Liver (tissue), 9 donors: ENCODE data around the gene TAF15. TPM values are rescaled to one million over a fixed set of nuclear protein-coding genes. Genes with fewer than 3 reads are reported as not detected.

Experiments
- DNase-seq: peaks from one replicate; pipeline ENCODE4 v3.0.0-alpha.2; 2017; ENCODE audit warnings: low spot score
- H3K27ac ChIP-seq, 2 donors: one replicate each; pipeline ENCODE4 v1.7.0; 2013; ENCODE audit warnings: inconsistent platforms in 2 of 2, low read length in 2 of 2, control low read depth in 1 of 2, low read depth in 1 of 2, mild to moderate bottlenecking in 1 of 2
- H3K27me3 ChIP-seq, 4 donors: one replicate each; pipeline versions ENCODE4 v1.6.1 to v1.7.0; 2013; ENCODE audit warnings: low read length in 3 of 4, inconsistent platforms in 1 of 4, mild to moderate bottlenecking in 1 of 4, moderate library complexity in 1 of 4; ENCODE audit not compliant: control insufficient read depth in 4 of 4, insufficient read depth in 4 of 4
- H3K36me3 ChIP-seq, 4 donors: one replicate each; pipeline versions ENCODE4 v1.6.1 to v1.7.0; 2013; ENCODE audit warnings: low read length in 3 of 4, mild to moderate bottlenecking in 3 of 4, low read depth in 1 of 4, moderate library complexity in 1 of 4; ENCODE audit not compliant: control insufficient read depth in 4 of 4, insufficient read depth in 3 of 4
- H3K4me1 ChIP-seq, 4 donors: one replicate each; pipeline versions ENCODE4 v1.6.1 to v1.7.0; 2013; ENCODE audit warnings: low read length in 3 of 4, mild to moderate bottlenecking in 3 of 4, moderate library complexity in 1 of 4; ENCODE audit not compliant: control insufficient read depth in 4 of 4, insufficient read depth in 4 of 4
- H3K4me3 ChIP-seq, 3 donors: one replicate each; pipeline versions ENCODE4 v1.6.1 to v1.7.0; 2013; ENCODE audit warnings: low read length in 3 of 3, control low read depth in 1 of 3, low read depth in 1 of 3, mild to moderate bottlenecking in 1 of 3
- H3K9ac ChIP-seq, 2 donors: one replicate each; pipeline ENCODE4 v1.7.0; 2013; ENCODE audit warnings: low read length in 2 of 2, mild to moderate bottlenecking in 2 of 2, moderate library complexity in 2 of 2, control low read depth in 1 of 2, low read depth in 1 of 2
- H3K9me3 ChIP-seq, 4 donors: one replicate each; pipeline versions ENCODE4 v1.6.1 to v1.7.0; 2013; ENCODE audit warnings: low read length in 3 of 4; ENCODE audit not compliant: control insufficient read depth in 4 of 4
- EGR1 ChIP-seq, 2 donors: IDR thresholded peaks; 2 replicates each; pipeline ENCODE4 v1.6.1; 2016 to 2018; ENCODE audit warnings: antibody characterized with exemption in 2 of 2, low read depth in 2 of 2
- FOXA1 ChIP-seq: IDR thresholded peaks from 2 replicates; pipeline ENCODE4 v1.6.1; 2016; ENCODE audit warnings: antibody characterized with exemption
- FOXA2 ChIP-seq: IDR thresholded peaks from 2 replicates; pipeline ENCODE4 v1.6.1; 2016; ENCODE audit warnings: antibody characterized with exemption
- GABPA ChIP-seq, 2 donors: IDR thresholded peaks in 1 of 2; conservative IDR thresholded peaks in 1 of 2; 2 replicates each; pipeline ENCODE4 v1.6.1; 2016; ENCODE audit warnings: antibody characterized with exemption in 2 of 2, mild to moderate bottlenecking in 1 of 2, moderate library complexity in 1 of 2
- HNF4A ChIP-seq, 2 donors: conservative IDR thresholded peaks; 2 replicates each; pipeline ENCODE4 v1.6.1; 2016; ENCODE audit warnings: antibody characterized with exemption in 2 of 2, mild to moderate bottlenecking in 2 of 2
- HNF4G ChIP-seq: IDR thresholded peaks from 2 replicates; pipeline ENCODE4 v1.6.1; 2016; ENCODE audit warnings: antibody characterized with exemption
- JUND ChIP-seq, 2 donors: IDR thresholded peaks; 2 replicates each; pipeline ENCODE4 v1.6.1; 2016; ENCODE audit warnings: antibody characterized with exemption in 2 of 2
- NR2F2 ChIP-seq: IDR thresholded peaks from 2 replicates; pipeline ENCODE4 v1.6.1; 2016; ENCODE audit warnings: antibody characterized with exemption
- RAD21 ChIP-seq, 2 donors: IDR thresholded peaks; 2 replicates each; pipeline ENCODE4 v1.6.1; 2016; ENCODE audit warnings: antibody characterized with exemption in 2 of 2, mild to moderate bottlenecking in 2 of 2
- RXRA ChIP-seq, 2 donors: IDR thresholded peaks; 2 replicates each; pipeline ENCODE4 v1.6.1; 2017 to 2018; ENCODE audit warnings: antibody characterized with exemption in 2 of 2, mild to moderate bottlenecking in 1 of 2
- TAF1 ChIP-seq: conservative IDR thresholded peaks from 2 replicates; pipeline ENCODE4 v1.6.1; 2016; ENCODE audit warnings: antibody characterized with exemption, mild to moderate bottlenecking
- WGBS: extraction: QIAGEN DNeasy Blood & Tissue Kit; methylation state at CpG from one replicate; pipeline ENCODE4 v1.1.7; 2013; 5-methylcytosine and 5-hydroxymethylcytosine counted together
- polyA plus RNA-seq, 2 donors: library from polyadenylated mRNA; stranded (reverse) in 1 of 2; unstranded in 1 of 2; fragments of 200-250 nt in 1 of 2; fragments of >200 nt in 1 of 2; fragmentation: Nextera tagmentation in 1 of 2; extraction: Ambion mirVana in 1 of 2; gene quantifications; one replicate each; pipeline versions ENCODE4 v1.2.1 to v1.2.3, GENCODE V29; 2013 to 2015
- total RNA-seq, 2 donors: library from RNA; depleted of rRNA; stranded (reverse); fragments of >200 nt; gene quantifications; one replicate each; pipeline ENCODE4 v1.2.3, GENCODE V29; 2014
- TF ChIP-seq, protein P1 (sequence below): IDR thresholded peaks from 2 replicates; pipeline ENCODE4 v1.6.1; 2016; ENCODE audit warnings: antibody characterized with exemption
- TF ChIP-seq, protein P2 (sequence below): fragments of 150-350 bp; IDR thresholded peaks from 2 replicates; pipeline ENCODE4 v1.5.1; 2017; ENCODE audit warnings: improper control_type of control experiment, low read depth, low read length; ENCODE audit not compliant: missing input control
- TF ChIP-seq, protein P3 (sequence below): IDR thresholded peaks from 2 replicates; pipeline ENCODE4 v1.6.1; 2016; ENCODE audit warnings: antibody characterized with exemption, mild to moderate bottlenecking
- donor health status: healthy.
- donor health status: healthy.
- donor health status: healthy.
- donor health status: healthy.
- donor health status: healthy.

The TAF15 gene
- total and polyA plus RNA-seq, 4 donors, result 13.5 to 75.0 (median 67.6) TPM

DNA sequence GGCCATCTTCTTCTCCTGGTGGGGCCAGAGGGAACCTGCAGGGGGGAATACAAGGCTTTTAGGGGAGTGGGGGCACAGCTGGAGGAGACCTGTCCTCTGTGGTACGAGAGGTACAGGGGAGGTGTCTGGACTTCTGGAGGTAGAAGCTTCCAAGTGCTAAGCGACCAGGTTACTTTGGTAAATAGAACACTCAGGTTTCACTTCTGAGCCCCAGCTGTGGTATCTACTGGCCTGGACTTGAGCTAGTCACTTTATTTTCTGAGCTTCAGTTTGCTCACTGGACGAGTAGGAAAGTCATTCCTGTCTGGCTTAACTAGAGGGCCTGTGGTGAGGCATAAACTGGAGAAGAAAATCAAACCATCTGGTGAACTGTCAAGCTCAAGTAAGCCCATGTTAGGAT, 59.5 kb downstream of the TAF15 start, which contains the start of gene HEATR9:
HEATR9 (minus strand) TSS at position 155 of the 400 bp plus-strand sequence; CDS start at position 6, 149 bp downstream.
- DNase-seq, result no peak
- Histone ChIP-seq H3K36me3 (no peaks in the 10 kb centered on the region), H3K27ac (no peak within 1 kb of the TSS), H3K9me3 (no peaks in the 10 kb centered on the region), H3K27me3 (no peaks in the 10 kb centered on the region), H3K4me1 (no peaks in the 10 kb centered on the region), H3K4me3 (no peak within 1 kb of the TSS), H3K9ac (no peak within 1 kb of the TSS)
- 98% methylated on average over 3 of the region's 3 CpGs for WGBS
- TF ChIP-seq NR2F2, result no peak

DNA sequence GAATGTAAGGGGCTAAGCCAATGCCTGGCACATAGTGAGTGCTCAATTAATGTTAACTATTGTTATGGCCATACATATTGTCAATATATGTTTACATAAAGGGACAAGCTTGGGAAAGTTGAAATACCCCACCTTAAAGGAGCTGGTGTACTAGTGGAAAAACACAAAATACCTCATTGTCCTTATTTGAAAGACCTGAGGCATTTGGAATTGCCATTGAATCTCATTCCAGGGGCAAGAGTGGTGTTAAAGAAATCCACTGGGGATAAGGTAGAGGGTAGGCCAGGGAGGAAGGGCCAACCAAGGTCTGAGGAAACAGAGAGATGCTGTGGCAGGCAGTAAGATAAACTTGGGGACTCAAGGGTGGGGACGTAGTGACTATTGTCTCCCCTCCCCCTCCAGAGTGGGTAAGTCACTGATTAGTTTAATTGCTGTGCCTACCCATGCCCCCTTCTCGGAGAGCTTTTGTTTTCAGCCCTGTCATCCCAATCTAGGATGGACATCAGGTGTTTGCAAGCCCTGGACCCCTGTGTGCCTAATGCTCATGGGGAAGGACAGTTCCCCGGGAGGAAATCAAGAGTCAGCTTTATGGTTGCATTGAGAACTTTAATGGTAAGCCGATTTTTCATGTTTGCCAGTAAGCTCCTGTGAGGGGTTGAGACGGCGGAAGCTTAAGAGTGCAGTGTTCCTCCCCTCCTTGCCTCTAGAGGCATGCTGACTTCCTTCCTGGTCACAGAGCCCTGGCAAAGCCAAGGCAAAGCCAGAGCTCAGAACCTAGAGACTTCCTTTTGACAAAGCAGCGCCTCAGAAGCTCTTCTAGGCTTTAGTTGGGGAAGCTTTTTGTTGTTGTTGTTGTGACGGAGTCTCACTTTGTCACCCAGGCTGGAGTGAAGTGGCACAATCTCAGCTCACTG, 61.9 kb downstream of the TAF15 start:
- H3K9ac ChIP-seq, result no peak overlapping the region
- TF ChIP-seq NR2F2 (peak; percentile 32), FOXA1 (no peak), RXRA (IDR thresholded peaks at IDR 0.05) (no peak), HNF4A (conservative IDR thresholded peaks at IDR 0.05) (no peak)
- TF ChIP-seq, protein P1, sequence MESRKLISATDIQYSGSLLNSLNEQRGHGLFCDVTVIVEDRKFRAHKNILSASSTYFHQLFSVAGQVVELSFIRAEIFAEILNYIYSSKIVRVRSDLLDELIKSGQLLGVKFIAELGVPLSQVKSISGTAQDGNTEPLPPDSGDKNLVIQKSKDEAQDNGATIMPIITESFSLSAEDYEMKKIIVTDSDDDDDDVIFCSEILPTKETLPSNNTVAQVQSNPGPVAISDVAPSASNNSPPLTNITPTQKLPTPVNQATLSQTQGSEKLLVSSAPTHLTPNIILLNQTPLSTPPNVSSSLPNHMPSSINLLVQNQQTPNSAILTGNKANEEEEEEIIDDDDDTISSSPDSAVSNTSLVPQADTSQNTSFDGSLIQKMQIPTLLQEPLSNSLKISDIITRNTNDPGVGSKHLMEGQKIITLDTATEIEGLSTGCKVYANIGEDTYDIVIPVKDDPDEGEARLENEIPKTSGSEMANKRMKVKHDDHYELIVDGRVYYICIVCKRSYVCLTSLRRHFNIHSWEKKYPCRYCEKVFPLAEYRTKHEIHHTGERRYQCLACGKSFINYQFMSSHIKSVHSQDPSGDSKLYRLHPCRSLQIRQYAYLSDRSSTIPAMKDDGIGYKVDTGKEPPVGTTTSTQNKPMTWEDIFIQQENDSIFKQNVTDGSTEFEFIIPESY, result no peak
- WGBS, result 75% methylated on average over 8 of the region's 8 CpGs
- no peak for DNase-seq
- H3K27ac ChIP-seq, result no peak overlapping the region
- no peaks in the 10 kb centered on the region for H3K27me3 ChIP-seq
- H3K4me1 ChIP-seq, result no peaks in the 10 kb centered on the region
- no peak overlapping the region for H3K4me3 ChIP-seq
- no peaks in the 10 kb centered on the region for H3K9me3 ChIP-seq
- H3K36me3 ChIP-seq, result no peaks in the 10 kb centered on the region

DNA sequence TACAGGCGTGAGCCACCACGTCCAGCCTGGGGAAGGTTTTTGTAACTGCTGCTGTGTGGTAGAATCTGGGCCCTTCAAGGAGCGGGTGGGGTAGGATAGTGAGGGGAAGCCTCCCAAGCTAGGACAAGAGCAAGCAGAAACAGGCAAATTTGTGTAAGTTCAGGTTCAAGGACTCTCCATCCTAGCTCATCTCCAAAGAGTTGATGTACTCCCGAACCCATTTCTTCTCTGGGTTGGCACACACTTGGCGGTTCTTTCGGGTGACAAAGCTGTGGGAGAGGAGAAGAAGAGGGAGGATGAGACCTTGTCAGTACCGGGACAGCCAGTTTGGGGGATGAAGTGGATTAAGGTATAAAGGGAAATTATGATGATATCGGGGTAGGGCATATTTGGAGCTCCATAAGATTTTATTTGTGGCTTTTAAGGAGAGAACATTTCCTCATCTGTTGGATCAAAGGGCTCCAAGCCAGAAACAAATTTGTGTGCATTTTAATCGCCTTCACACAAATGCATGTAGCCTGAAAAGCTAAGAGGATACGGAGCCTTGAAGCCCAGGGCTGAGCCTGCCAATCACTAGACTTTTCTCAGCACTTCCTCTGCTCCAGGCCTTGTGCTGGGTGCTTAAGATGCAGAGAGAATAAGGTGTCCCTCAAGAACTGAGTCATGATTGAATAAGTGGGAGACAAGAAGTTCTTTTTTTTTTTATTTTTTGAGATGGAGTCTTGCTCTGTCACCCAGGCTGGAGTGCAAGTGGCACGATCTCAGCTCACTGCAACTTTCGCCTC, 63.1 kb downstream of the TAF15 start:
- Histone ChIP-seq H3K27ac (no peak overlapping the region), H3K9ac (no peak overlapping the region), H3K9me3 (no peaks in the 10 kb centered on the region), H3K4me1 (no peaks in the 10 kb centered on the region), H3K4me3 (no peak overlapping the region), H3K27me3 (no peaks in the 10 kb centered on the region), H3K36me3 (no peaks in the 10 kb centered on the region)
- 96% methylated on average over 12 of the region's 12 CpGs for WGBS
- TF ChIP-seq RAD21 (IDR thresholded peaks at IDR 0.05), result no peak
- TF ChIP-seq JUND (IDR thresholded peaks at IDR 0.05), result no peak
- no peak for TF ChIP-seq RXRA (IDR thresholded peaks at IDR 0.05)
- TF ChIP-seq GABPA (IDR thresholded peaks at IDR 0.05 in 1 of 2, conservative IDR thresholded peaks at IDR 0.05 in 1 of 2), result no peak
- no peak for TF ChIP-seq HNF4G
- TF ChIP-seq FOXA2, result no peak
- TF ChIP-seq EGR1 (IDR thresholded peaks at IDR 0.05; ENCODE audit: low read depth in 2 of 2), result no peak
- TF ChIP-seq, protein P2, sequence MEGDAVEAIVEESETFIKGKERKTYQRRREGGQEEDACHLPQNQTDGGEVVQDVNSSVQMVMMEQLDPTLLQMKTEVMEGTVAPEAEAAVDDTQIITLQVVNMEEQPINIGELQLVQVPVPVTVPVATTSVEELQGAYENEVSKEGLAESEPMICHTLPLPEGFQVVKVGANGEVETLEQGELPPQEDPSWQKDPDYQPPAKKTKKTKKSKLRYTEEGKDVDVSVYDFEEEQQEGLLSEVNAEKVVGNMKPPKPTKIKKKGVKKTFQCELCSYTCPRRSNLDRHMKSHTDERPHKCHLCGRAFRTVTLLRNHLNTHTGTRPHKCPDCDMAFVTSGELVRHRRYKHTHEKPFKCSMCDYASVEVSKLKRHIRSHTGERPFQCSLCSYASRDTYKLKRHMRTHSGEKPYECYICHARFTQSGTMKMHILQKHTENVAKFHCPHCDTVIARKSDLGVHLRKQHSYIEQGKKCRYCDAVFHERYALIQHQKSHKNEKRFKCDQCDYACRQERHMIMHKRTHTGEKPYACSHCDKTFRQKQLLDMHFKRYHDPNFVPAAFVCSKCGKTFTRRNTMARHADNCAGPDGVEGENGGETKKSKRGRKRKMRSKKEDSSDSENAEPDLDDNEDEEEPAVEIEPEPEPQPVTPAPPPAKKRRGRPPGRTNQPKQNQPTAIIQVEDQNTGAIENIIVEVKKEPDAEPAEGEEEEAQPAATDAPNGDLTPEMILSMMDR, result no peak
- TF ChIP-seq, protein P3, sequence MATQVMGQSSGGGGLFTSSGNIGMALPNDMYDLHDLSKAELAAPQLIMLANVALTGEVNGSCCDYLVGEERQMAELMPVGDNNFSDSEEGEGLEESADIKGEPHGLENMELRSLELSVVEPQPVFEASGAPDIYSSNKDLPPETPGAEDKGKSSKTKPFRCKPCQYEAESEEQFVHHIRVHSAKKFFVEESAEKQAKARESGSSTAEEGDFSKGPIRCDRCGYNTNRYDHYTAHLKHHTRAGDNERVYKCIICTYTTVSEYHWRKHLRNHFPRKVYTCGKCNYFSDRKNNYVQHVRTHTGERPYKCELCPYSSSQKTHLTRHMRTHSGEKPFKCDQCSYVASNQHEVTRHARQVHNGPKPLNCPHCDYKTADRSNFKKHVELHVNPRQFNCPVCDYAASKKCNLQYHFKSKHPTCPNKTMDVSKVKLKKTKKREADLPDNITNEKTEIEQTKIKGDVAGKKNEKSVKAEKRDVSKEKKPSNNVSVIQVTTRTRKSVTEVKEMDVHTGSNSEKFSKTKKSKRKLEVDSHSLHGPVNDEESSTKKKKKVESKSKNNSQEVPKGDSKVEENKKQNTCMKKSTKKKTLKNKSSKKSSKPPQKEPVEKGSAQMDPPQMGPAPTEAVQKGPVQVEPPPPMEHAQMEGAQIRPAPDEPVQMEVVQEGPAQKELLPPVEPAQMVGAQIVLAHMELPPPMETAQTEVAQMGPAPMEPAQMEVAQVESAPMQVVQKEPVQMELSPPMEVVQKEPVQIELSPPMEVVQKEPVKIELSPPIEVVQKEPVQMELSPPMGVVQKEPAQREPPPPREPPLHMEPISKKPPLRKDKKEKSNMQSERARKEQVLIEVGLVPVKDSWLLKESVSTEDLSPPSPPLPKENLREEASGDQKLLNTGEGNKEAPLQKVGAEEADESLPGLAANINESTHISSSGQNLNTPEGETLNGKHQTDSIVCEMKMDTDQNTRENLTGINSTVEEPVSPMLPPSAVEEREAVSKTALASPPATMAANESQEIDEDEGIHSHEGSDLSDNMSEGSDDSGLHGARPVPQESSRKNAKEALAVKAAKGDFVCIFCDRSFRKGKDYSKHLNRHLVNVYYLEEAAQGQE, result no peak
- TF ChIP-seq, protein P1, result no peak
- TF ChIP-seq NR2F2, result no peak
- TF ChIP-seq TAF1, result no peak
- DNase-seq, result no peak
